HepG2 (cell line): ENCODE data around the gene LYRM4. TPM values are rescaled to one million over a fixed set of nuclear protein-coding genes. Genes with fewer than 3 reads are reported as not detected.

Source experiments
- ATAC-seq: fragments of 200-7000 bp; cut with Tn5 transposase; 3 replicates; pipeline ENCODE4 v1.9.1; 2020; ENCODE audit warnings: mild to moderate bottlenecking, moderate library complexity
- BruUV-seq: library from RNA; stranded (reverse); fragments of 400-500 nt; replicated peaks from 2 replicates; lab custom pipeline; 2021; lab: Mats Ljungman, UMichigan
- CTCF ChIA-PET: fragments of 300-600 bp; formaldehyde crosslinking; extraction: SDS; loops from one replicate; lab custom pipeline; 2021; ENCODE audit warnings: low total read pairs, inconsistent platforms, low intra/inter-chr PET ratio; lab: Yijun Ruan, JAX
- POLR2A ChIA-PET: fragments of 350-600 bp; sonication (Branson Sonifier 250); formaldehyde crosslinking; loops from one replicate; lab custom pipeline; 2020; ENCODE audit warnings: antibody characterized with exemption, inconsistent platforms; lab: Yijun Ruan, JAX
- DNase-seq: peaks from one replicate; pipeline ENCODE4 v3.0.0-alpha.2; 2015; ENCODE audit warnings: low spot score
- FAIRE-seq: peaks from 3 replicates; lab custom pipeline; 2011; peaks lifted over from hg19 to GRCh38; lab: Jason Lieb, UNC
- H2AFZ ChIP-seq: one replicate; pipeline ENCODE4 v1.6.1; 2011; ENCODE audit warnings: low read length, inconsistent platforms
- H3K27ac ChIP-seq: fragments of 300-600 bp; 3 replicates; pipeline ENCODE4 v1.8.0; 2011; ENCODE audit warnings: mixed run types, mild to moderate bottlenecking, mixed read lengths, low read length, inconsistent platforms; ENCODE audit not compliant: insufficient read depth; ENCODE audit errors: extremely low read length
- H3K27me3 ChIP-seq, 2 experiments: fragments of 200-600 bp in 1 of 2; 2 replicates in 1 of 2; 3 replicates in 1 of 2; pipeline versions ENCODE4 v1.6.0 to v1.8.0; 2011; ENCODE audit warnings: low read length in 2 of 2, mild to moderate bottlenecking in 2 of 2, moderate library complexity in 2 of 2, inconsistent platforms in 1 of 2; ENCODE audit not compliant: insufficient read depth in 2 of 2, control insufficient read depth in 1 of 2
- H3K36me3 ChIP-seq, 2 experiments: fragments of 200-600 bp in 1 of 2; replicated peaks in 1 of 2; 2 replicates in 1 of 2; 3 replicates in 1 of 2; pipeline versions ENCODE4 v1.5.1 to v1.8.0; 2011; ENCODE audit warnings: low read length in 2 of 2, inconsistent platforms in 1 of 2; ENCODE audit not compliant: insufficient read depth in 2 of 2, control insufficient read depth in 1 of 2
- H3K4me1 ChIP-seq: 2 replicates; pipeline ENCODE4 v1.5.1; 2012; ENCODE audit warnings: low read length, inconsistent platforms; ENCODE audit not compliant: insufficient read depth
- H3K4me2 ChIP-seq: 2 replicates; pipeline ENCODE4 v1.6.0; 2011; ENCODE audit warnings: low read depth, low read length, inconsistent platforms
- H3K4me3 ChIP-seq, 3 experiments: fragments of 200-600 bp in 1 of 3; sonication (generic), shearing (Covaris generic) in 1 of 3; replicated peaks in 1 of 3; 2 replicates each; pipeline ENCODE4 v1.5.1; 2011 to 2016; ENCODE audit warnings: low read length in 3 of 3, inconsistent platforms in 2 of 3, low read depth in 2 of 3, mild to moderate bottlenecking in 2 of 3, control low read depth in 1 of 3, mixed read lengths in 1 of 3; ENCODE audit not compliant: insufficient read depth in 1 of 3
- H3K79me2 ChIP-seq: one replicate; pipeline ENCODE4 v1.6.1; 2011; ENCODE audit warnings: low read length, inconsistent platforms; ENCODE audit not compliant: insufficient read depth
- H3K9ac ChIP-seq: 2 replicates; pipeline ENCODE4 v1.6.0; 2011; ENCODE audit warnings: mild to moderate bottlenecking, low read depth, low read length, inconsistent platforms; ENCODE audit not compliant: insufficient read depth
- H3K9me3 ChIP-seq: 2 replicates; pipeline ENCODE4 v1.5.1; 2012; ENCODE audit warnings: mild to moderate bottlenecking, low read length
- H4K20me1 ChIP-seq: 2 replicates; pipeline ENCODE4 v1.6.0; 2011; ENCODE audit warnings: inconsistent platforms, mild to moderate bottlenecking, low read length, moderate library complexity; ENCODE audit not compliant: insufficient read depth
- ARHGAP35 ChIP-seq: sonication (generic); formaldehyde crosslinking; IDR thresholded peaks from 2 replicates; pipeline ENCODE4 v1.9.0; 2022; ENCODE audit warnings: mild to moderate bottlenecking, inconsistent platforms, moderate library complexity, missing genetic modification reagents, borderline replicate concordance
- CCAR2 ChIP-seq: fragments of 200-400 bp; formaldehyde crosslinking; optimal IDR thresholded peaks from 2 replicates; pipeline ENCODE3; 2018; ENCODE audit warnings: low read depth, mild to moderate bottlenecking, low read length, moderate library complexity
- FOXJ3 ChIP-seq: sonication (generic); formaldehyde crosslinking; IDR thresholded peaks from 2 replicates; pipeline ENCODE4 v1.4.0; 2020; ENCODE audit warnings: missing genetic modification reagents, mild to moderate bottlenecking, borderline replicate concordance
- NONO ChIP-seq, 2 experiments: fragments of 450-650 bp in 1 of 2; sonication (generic) in 1 of 2; formaldehyde crosslinking in 1 of 2; IDR thresholded peaks in 1 of 2; conservative IDR thresholded peaks in 1 of 2; 2 replicates each; pipeline versions ENCODE4 v1.6.1 to v1.8.0; 2017 to 2022; ENCODE audit warnings: mild to moderate bottlenecking in 1 of 2, missing genetic modification reagents in 1 of 2, moderate library complexity in 1 of 2
- SALL1 ChIP-seq: sonication (generic); formaldehyde crosslinking; IDR thresholded peaks from 2 replicates; pipeline ENCODE4 v1.8.0; 2022; ENCODE audit warnings: mild to moderate bottlenecking, missing genetic modification reagents
- SALL2 ChIP-seq: sonication (generic); formaldehyde crosslinking; IDR thresholded peaks from 2 replicates; pipeline ENCODE4 v1.8.1; 2023; ENCODE audit warnings: mild to moderate bottlenecking, missing genetic modification reagents, inconsistent platforms
- SP5 ChIP-seq: IDR thresholded peaks from 2 replicates; pipeline ENCODE4 v1.6.1; 2016; ENCODE audit warnings: low read depth, borderline replicate concordance
- SRY ChIP-seq: sonication (generic); formaldehyde crosslinking; IDR thresholded peaks from 2 replicates; pipeline ENCODE4 v1.8.0; 2022; ENCODE audit warnings: mild to moderate bottlenecking, missing genetic modification reagents
- TEAD3 ChIP-seq: optimal IDR thresholded peaks from 2 replicates; pipeline ENCODE3; 2016; ENCODE audit warnings: borderline replicate concordance
- YY1 ChIP-seq: IDR thresholded peaks from 2 replicates; pipeline ENCODE4 v1.6.1; 2011; ENCODE audit warnings: low read length, low read depth, moderate library complexity, mild to moderate bottlenecking; ENCODE audit not compliant: insufficient read depth, insufficient replicate concordance
- ZBTB42 ChIP-seq: sonication (generic); formaldehyde crosslinking; IDR thresholded peaks from 2 replicates; pipeline ENCODE4 v1.5.0; 2020; ENCODE audit warnings: mild to moderate bottlenecking, missing genetic modification reagents
- ZKSCAN5 ChIP-seq: sonication (generic); formaldehyde crosslinking; IDR thresholded peaks from 2 replicates; pipeline ENCODE4 v1.5.1; 2020; ENCODE audit warnings: mild to moderate bottlenecking, missing genetic modification reagents
- ZNF562 ChIP-seq: sonication (generic); formaldehyde crosslinking; IDR thresholded peaks from 2 replicates; pipeline ENCODE4 v1.8.0; 2022; ENCODE audit warnings: missing genetic modification reagents, borderline replicate concordance
- ZNF644 ChIP-seq: IDR thresholded peaks from 2 replicates; pipeline ENCODE4 v1.6.1; 2016; ENCODE audit warnings: low read depth
- WGBS: methylation state at CpG from one replicate; pipeline ENCODE4 v1.1.6; 2017; ENCODE audit warnings: low lambda C conversion rate; 5-methylcytosine and 5-hydroxymethylcytosine counted together
- in situ Hi-C: cut with HindIII; loops from 2 replicates; pipeline ENCODE4 v1.10.0; 2017; ENCODE audit warnings: low pct_unique_long_range_greater_than_20kb; ENCODE audit not compliant: extremely low pct_ligation_motif_present
- intact Hi-C: fragments of 100-400 bp; cut with micrococcal nuclease; formaldehyde crosslinking; loops from one replicate; pipeline ENCODE4 v1.10.0; 2022; ENCODE audit not compliant: unreplicated experiment
- polyA plus RNA-seq, 8 experiments: library from polyadenylated mRNA; depleted of rRNA in 3 of 8; stranded (reverse) in 7 of 8; unstranded in 1 of 8; fragments of >200 nt; fragmentation: Illumina TruSeq in 4 of 8; extraction: Trizol in 4 of 8; gene quantifications; 2 replicates each; pipeline versions ENCODE4 v1.2.1 to v1.2.3, GENCODE V29; 2011 to 2016; ENCODE audit warnings: low read depth in 4 of 8, missing spikeins in 1 of 8, mixed read lengths in 1 of 8; ENCODE audit not compliant: insufficient read depth in 1 of 8
- total RNA-seq, 5 experiments: library from RNA; depleted of rRNA; stranded (reverse); fragments of >200 nt; fragmentation: Illumina TruSeq; extraction: Trizol; gene quantifications; 2 replicates each; pipeline ENCODE4 v1.2.3, GENCODE V29; 2016; ENCODE audit warnings: low read depth in 1 of 5

LYRM4 gene
- total and polyA plus RNA-seq, 2 of the 13 experiments (the other 11 are each of a cell fraction or from before 2014, with no cell fraction given): 64.6 to 67.5 TPM

DNA sequence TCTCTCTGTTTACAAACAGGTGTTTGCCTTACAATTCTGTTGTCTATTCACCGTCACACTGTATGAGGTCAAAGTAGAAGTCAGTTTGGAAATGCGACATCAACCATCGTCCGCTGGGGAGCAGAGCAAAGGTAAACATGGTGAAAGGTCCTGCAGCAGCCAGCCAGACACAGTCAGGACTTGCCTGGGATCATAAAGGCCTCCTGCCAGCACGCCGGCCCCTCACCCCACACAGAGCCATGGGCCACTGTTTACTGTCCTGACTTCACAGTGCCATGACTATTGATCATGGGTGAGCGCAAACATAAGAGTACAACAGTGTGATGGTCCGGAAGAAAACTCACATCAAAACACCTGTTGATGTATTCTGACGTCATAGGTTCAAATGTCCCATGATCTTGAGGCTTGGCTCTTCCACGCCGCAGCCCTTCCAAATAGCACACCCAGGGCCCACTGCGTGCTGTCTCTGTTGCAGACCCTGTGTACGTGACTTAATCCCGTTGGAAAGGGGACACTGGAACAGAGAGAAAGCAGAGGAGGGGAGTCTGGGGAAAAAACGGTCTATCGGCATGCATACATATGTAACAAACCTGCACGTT is 192.5 kb downstream of the LYRM4 start (continued):
- TF ChIP-seq FOXJ3 (CRISPR knock-in tag) (peak; percentile 100), CCAR2 (no peak), SP5 (CRISPR knock-in tag) (peak; percentile 80), ZBTB42 (CRISPR knock-in tag) (peak; percentile 77; the same call in 1 of the 2 replicates)

DNA sequence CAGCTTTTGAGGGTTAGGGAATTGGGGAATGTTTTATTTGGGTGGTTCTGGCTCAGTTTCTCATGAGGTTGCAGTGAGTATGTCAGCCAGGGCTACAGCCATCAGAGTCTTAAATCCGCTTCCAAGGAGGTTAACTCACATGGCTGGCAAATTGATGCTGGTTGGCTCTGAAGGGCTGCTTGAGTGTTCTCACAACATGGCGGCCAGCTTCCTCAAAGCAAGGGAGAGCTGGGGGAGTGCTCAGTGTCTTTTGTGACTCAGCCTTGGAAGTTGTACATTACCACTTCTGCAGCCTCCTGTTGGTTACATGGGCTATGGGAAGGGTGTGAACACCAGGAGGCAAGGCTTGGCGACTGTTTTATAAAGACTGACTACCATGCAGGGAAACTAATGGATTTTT is 193.4 kb downstream of the LYRM4 start:
- Histone ChIP-seq H3K4me3 (no peak overlapping the region), H3K4me1 (peaks cover 75% of the 10 kb centered on the region), H3K9ac (peak overlapping the region; percentile 60; the same call in 1 of the 2 replicates), H3K79me2 (no peaks in the 10 kb centered on the region), H3K9me3 (no peaks in the 10 kb centered on the region), H3K27ac (peak overlapping the region; percentile 83), H4K20me1 (no peaks in the 10 kb centered on the region), H3K27me3 (no peaks in the 10 kb centered on the region), H3K36me3 (no peaks in the 10 kb centered on the region), H3K4me2 (no peak overlapping the region), H2AFZ (no peak overlapping the region)
- in situ Hi-C loops (no loop called here), intact Hi-C loops (no loop called here)
- DNase-seq (no peak), FAIRE-seq (no peak), ATAC-seq (no peak)
- BruUV-seq: no TSS peak
- 98% methylated on average over 3 of the region's 3 CpGs for WGBS
- no peak for TF ChIP-seq ZNF562
- TF ChIP-seq SALL2 (CRISPR knock-in tag): no peak
- peak; percentile 79 for TF ChIP-seq YY1
- TF ChIP-seq ZKSCAN5 (CRISPR knock-in tag): no peak
- TF ChIP-seq SALL1 (CRISPR knock-in tag): peak; percentile 13; the same call in 1 of the 2 replicates
- no peak for TF ChIP-seq NONO (IDR thresholded peaks at IDR 0.05)
- no peak for TF ChIP-seq NONO (CRISPR knock-in tag; conservative IDR thresholded peaks at IDR 0.05)
- no peak; the same call in 1 of the 2 replicates for TF ChIP-seq SRY
- TF ChIP-seq ARHGAP35 (CRISPR knock-in tag): 0 out of 2 replicates have a peak, but pooled peaks have one; percentile 43
- TF ChIP-seq TEAD3: peak; percentile 29
- TF ChIP-seq ZNF644 (CRISPR knock-in tag): peak; percentile 70; the same call in 1 of the 2 replicates
- CTCF ChIA-PET: no interaction called here
- POLR2A ChIA-PET: interaction anchor here (0.8 kb wide), 1 partner anchor 15 kb away, joined by 4 read pairs; no protein-coding TSS in a partner anchor
